ENCODE measurements around the gene NREP. TPM values are rescaled to one million over a fixed set of nuclear protein-coding genes. Genes with fewer than 3 reads are reported as not detected.

NREP gene
- total and polyA plus RNA-seq, 10 of the 15 experiments (the other 5 are each of a cell fraction or from before 2014, with no cell fraction given): 20.6 to 117 (median 32.2) TPM

GRCh38 chr5:111779922-111780292 is 22.9 kb upstream of the NREP start:
- RAD21 ChIA-PET (ENCODE audit: unreplicated experiment): no interaction called here

More at GRCh38 chr5:111779922-111780292, 22.9 kb upstream of the NREP start:
- DNase-seq (ENCODE audit: low read depth, low spot score) (no peak), ATAC-seq (no peak), FAIRE-seq (no peak)
- Histone ChIP-seq H3K79me2 (ENCODE audit: control insufficient read depth, insufficient read depth, low read length) (no peaks in the 10 kb centered on the region), H4K20me1 (ENCODE audit: control insufficient read depth, insufficient read depth) (no peaks in the 10 kb centered on the region), H3K9ac (ENCODE audit: control insufficient read depth, insufficient read depth, low read length) (no peak overlapping the region), H3K27ac (ENCODE audit: control insufficient read depth, insufficient read depth) (no peak overlapping the region), H2AFZ (ENCODE audit: control insufficient read depth, low read depth, low read length) (no peak overlapping the region), H3K4me2 (ENCODE audit: control insufficient read depth, insufficient read depth) (no peak overlapping the region), H3K9me3 (replicated peaks; ENCODE audit: control insufficient read depth, insufficient read depth, low read length) (no peaks in the 10 kb centered on the region; the same call in 2 of the 3 replicates), H3K27me3 (replicated peaks in 1 of 2; ENCODE audit: control insufficient read depth in 2 of 2, insufficient read depth in 2 of 2, low read length in 1 of 2) (no peaks in the 10 kb centered on the region), H3K4me3 (no peak overlapping the region), H3K36me3 (ENCODE audit: control insufficient read depth in 2 of 2, insufficient read depth in 2 of 2, low read length in 1 of 2) (no peaks in the 10 kb centered on the region), H3K4me1 (ENCODE audit: control insufficient read depth, insufficient read depth, low read length) (no peaks in the 10 kb centered on the region)
- SMC1A ChIA-PET (ENCODE audit: uncharacterized antibody, unreplicated experiment): interaction anchor here (0.6 to 1.8 kb wide), 3 partner anchors 10 to 59 kb away, joined by 3 to 5 read pairs (median 4); no protein-coding TSS in a partner anchor
- POLR2A ChIA-PET: interaction anchor here (0.5 kb wide), 1 partner anchor 236 kb away, joined by 5 read pairs; no protein-coding TSS in a partner anchor
- BruUV-seq (replicated peaks): no TSS peak
- TF ChIP-seq SIN3A (IDR thresholded peaks at IDR 0.05; ENCODE audit: low read depth, low read length): no peak
- TF ChIP-seq RFX5 (IDR thresholded peaks at IDR 0.05; ENCODE audit: low read depth, low read length): no peak
- TF ChIP-seq ESRRA (IDR thresholded peaks at IDR 0.05; ENCODE audit: low read length): no peak
- TF ChIP-seq ZBTB4 (CRISPR knock-in tag; IDR thresholded peaks at IDR 0.05): no peak
- no peak for TF ChIP-seq KAT2A (conservative IDR thresholded peaks at IDR 0.05; ENCODE audit: control insufficient read depth, low read depth, low read length)
- no peak for TF ChIP-seq NR2C1 (IDR thresholded peaks at IDR 0.05)
- no peak for TF ChIP-seq SIX5 (IDR thresholded peaks at IDR 0.05; ENCODE audit: low read depth, low read length, severe bottlenecking)
- TF ChIP-seq CEBPB (IDR thresholded peaks at IDR 0.05; ENCODE audit: borderline replicate concordance in 1 of 2, low read depth in 2 of 2, low read length in 2 of 2): no peak
- TF ChIP-seq EP300 (IDR thresholded peaks at IDR 0.05; ENCODE audit: borderline replicate concordance in 1 of 2, control insufficient read depth in 1 of 2, low read depth in 2 of 2, low read length in 2 of 2): no peak
- no peak for TF ChIP-seq MTA3 (IDR thresholded peaks at IDR 0.05; ENCODE audit: borderline replicate concordance, low read length)
- no peak for TF ChIP-seq ATF7 (IDR thresholded peaks at IDR 0.05; ENCODE audit: low read depth)
- no peak for TF ChIP-seq STAT1 (conservative IDR thresholded peaks at IDR 0.05)
- TF ChIP-seq EZH2 (IDR thresholded peaks at IDR 0.05; ENCODE audit: borderline replicate concordance, control insufficient read depth, low read depth, low read length): no peak
- CTCF ChIA-PET: interaction anchor here (1.9 kb wide), 1 partner anchor 229 kb away, joined by 4 read pairs; no protein-coding TSS in a partner anchor
- intact Hi-C loops (cut with micrococcal nuclease; ENCODE audit: unreplicated experiment): no loop called here
- under 1% methylated on average over 4 of the region's 4 CpGs for WGBS (ENCODE audit: insufficient coverage, insufficient replicate concordance, low lambda C conversion rate, missing lambda C conversion rate)
- in situ Hi-C loops (cut with MboI): no loop called here

All from GM12878 (cell line).